A549 treated with AZD2906 at 1 μM for 4 hours (cell line): ENCODE measurements around the gene SLC45A3. TPM values are rescaled to one million over a fixed set of nuclear protein-coding genes. Genes with fewer than 3 reads are reported as not detected.

Experiments
- total RNA-seq: library from RNA; stranded (reverse); fragments of 200-300 nt; extraction: Qiagen RNA extraction; gene quantifications from 5 replicates; pipeline ENCODE4 v1.2.3, GENCODE V29; 2022

SLC45A3 gene
- 4.2 to 5.2 TPM (median 5.1 TPM) in 5 replicates for total RNA-seq

GRCh38 chr1:205680073-205680851 lies at the start of gene SLC45A3:
SLC45A3 (minus strand) TSS chr1:205680509; CDS start chr1:205664656, 15,853 bp downstream.

GRCh38 chr1:205631768-205632668 lies 48.3 kb downstream of the SLC45A3 start, which contains the start of gene ELK4:
ELK4 (minus strand) TSS chr1:205632011; CDS start chr1:205623882, 8,129 bp downstream.

Other genes with a start within 250 kb of the SLC45A3 start
- 0.03 TPM in 1 of 5 replicates, not detected in the others for gene BLACAT1, start 224.5 kb downstream of the SLC45A3 start, total RNA-seq
- 0.76 to 1.2 TPM (median 1.00 TPM) in 5 replicates for gene CDK18, start 175.8 kb downstream of the SLC45A3 start, total RNA-seq
- 6.0 to 7.1 TPM (median 6.7 TPM) in 5 replicates for gene ELK4, start 48.5 kb downstream of the SLC45A3 start, total RNA-seq
- gene NUCKS1, start 69.7 kb upstream of the SLC45A3 start, total RNA-seq = 88.2 to 130 TPM (median 104 TPM) in 5 replicates
- 9.9 to 12.6 TPM (median 11.0 TPM) in 5 replicates for gene RAB29, start 95.0 kb upstream of the SLC45A3 start, total RNA-seq
- gene SLC41A1, start 132.7 kb upstream of the SLC45A3 start, total RNA-seq = 19.0 to 27.2 TPM (median 19.7 TPM) in 5 replicates
- not detected in 5 replicates for gene PM20D1, start 169.6 kb upstream of the SLC45A3 start, total RNA-seq